ENCODE results near the gene TSC22D4. TPM values are rescaled to one million over a fixed set of nuclear protein-coding genes. Genes with fewer than 3 reads are reported as not detected.

The TSC22D4 gene
- total and polyA plus RNA-seq, 9 of the 15 experiments (the other 6 are each of a cell fraction or from before 2014, with no cell fraction given) = 0.37 to 107 (median 28.7) TPM

GRCh38 chr7:100429637-100430492 lies 49.1 kb downstream of the TSC22D4 start, which contains the start of gene MEPCE (continued):
- TF ChIP-seq, protein P1, sequence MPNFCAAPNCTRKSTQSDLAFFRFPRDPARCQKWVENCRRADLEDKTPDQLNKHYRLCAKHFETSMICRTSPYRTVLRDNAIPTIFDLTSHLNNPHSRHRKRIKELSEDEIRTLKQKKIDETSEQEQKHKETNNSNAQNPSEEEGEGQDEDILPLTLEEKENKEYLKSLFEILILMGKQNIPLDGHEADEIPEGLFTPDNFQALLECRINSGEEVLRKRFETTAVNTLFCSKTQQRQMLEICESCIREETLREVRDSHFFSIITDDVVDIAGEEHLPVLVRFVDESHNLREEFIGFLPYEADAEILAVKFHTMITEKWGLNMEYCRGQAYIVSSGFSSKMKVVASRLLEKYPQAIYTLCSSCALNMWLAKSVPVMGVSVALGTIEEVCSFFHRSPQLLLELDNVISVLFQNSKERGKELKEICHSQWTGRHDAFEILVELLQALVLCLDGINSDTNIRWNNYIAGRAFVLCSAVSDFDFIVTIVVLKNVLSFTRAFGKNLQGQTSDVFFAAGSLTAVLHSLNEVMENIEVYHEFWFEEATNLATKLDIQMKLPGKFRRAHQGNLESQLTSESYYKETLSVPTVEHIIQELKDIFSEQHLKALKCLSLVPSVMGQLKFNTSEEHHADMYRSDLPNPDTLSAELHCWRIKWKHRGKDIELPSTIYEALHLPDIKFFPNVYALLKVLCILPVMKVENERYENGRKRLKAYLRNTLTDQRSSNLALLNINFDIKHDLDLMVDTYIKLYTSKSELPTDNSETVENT (CRISPR knock-in tag; IDR thresholded peaks at IDR 0.05) = peak; percentile 30; the same call in 1 of the 2 replicates
- TF ChIP-seq RBFOX2 (IDR thresholded peaks at IDR 0.05; ENCODE audit: low read depth, low read length) = peak; percentile 95
- TF ChIP-seq, protein P2, sequence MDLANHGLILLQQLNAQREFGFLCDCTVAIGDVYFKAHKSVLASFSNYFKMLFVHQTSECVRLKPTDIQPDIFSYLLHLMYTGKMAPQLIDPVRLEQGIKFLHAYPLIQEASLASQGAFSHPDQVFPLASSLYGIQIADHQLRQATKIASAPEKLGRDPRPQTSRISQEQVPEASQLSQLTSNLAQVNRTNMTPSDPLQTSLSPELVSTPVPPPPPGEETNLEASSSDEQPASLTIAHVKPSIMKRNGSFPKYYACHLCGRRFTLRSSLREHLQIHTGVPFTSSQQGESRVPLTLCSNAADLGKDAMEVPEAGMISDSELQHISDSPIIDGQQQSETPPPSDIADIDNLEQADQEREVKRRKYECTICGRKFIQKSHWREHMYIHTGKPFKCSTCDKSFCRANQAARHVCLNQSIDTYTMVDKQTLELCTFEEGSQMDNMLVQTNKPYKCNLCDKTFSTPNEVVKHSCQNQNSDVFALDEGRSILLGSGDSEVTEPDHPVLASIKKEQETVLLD (IDR thresholded peaks at IDR 0.05) = peak; percentile 96
- TF ChIP-seq, protein P3, sequence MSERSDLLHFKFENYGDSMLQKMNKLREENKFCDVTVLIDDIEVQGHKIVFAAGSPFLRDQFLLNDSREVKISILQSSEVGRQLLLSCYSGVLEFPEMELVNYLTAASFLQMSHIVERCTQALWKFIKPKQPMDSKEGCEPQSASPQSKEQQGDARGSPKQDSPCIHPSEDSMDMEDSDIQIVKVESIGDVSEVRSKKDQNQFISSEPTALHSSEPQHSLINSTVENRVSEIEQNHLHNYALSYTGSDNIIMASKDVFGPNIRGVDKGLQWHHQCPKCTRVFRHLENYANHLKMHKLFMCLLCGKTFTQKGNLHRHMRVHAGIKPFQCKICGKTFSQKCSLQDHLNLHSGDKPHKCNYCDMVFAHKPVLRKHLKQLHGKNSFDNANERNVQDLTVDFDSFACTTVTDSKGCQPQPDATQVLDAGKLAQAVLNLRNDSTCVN (CRISPR knock-in tag; IDR thresholded peaks at IDR 0.05) = 0 out of 2 replicates have a peak, but pooled peaks have one; percentile 2
- TF ChIP-seq ZNF830 (CRISPR knock-in tag; IDR thresholded peaks at IDR 0.05) = peak; percentile 95
- 0 out of 2 replicates have a peak, but pooled peaks have one; percentile 6 for TF ChIP-seq CBFA2T2 (conservative IDR thresholded peaks at IDR 0.05)
- TF ChIP-seq MAZ (CRISPR knock-in tag; conservative IDR thresholded peaks at IDR 0.05 in 1 of 2, IDR thresholded peaks at IDR 0.05 in 1 of 2) = peak; percentile 76 to 88
- peak in 1 of 2 experiments; percentile 61; a peak in 1 of 4 replicates for TF ChIP-seq FOXA3 (CRISPR knock-in tag; conservative IDR thresholded peaks at IDR 0.05 in 1 of 2, IDR thresholded peaks at IDR 0.05 in 1 of 2)
- no peak for TF ChIP-seq RAD51 (IDR thresholded peaks at IDR 0.05; ENCODE audit: borderline replicate concordance, low read depth)
- TF ChIP-seq ETS2 (tag; IDR thresholded peaks at IDR 0.05; ENCODE audit: borderline replicate concordance, poor library complexity, severe bottlenecking) = peak; percentile 29
- peak; percentile 79 for TF ChIP-seq NFRKB (IDR thresholded peaks at IDR 0.05; ENCODE audit: low read depth)
- TF ChIP-seq, protein P4, sequence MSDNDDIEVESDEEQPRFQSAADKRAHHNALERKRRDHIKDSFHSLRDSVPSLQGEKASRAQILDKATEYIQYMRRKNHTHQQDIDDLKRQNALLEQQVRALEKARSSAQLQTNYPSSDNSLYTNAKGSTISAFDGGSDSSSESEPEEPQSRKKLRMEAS (CRISPR knock-in tag; IDR thresholded peaks at IDR 0.05) = peak; percentile 40; the same call in 1 of the 2 replicates
- no peak for TF ChIP-seq ZNF134 (CRISPR knock-in tag; conservative IDR thresholded peaks at IDR 0.05)
- TF ChIP-seq HNRNPH1 (optimal IDR thresholded peaks at IDR 0.05; ENCODE audit: low read depth, low read length) = peak; percentile 16
- TF ChIP-seq SIN3A (IDR thresholded peaks at IDR 0.05; ENCODE audit: borderline replicate concordance in 2 of 2, control insufficient read depth in 1 of 2, low read depth in 2 of 2, low read length in 2 of 2) = peak; percentile 53 to 71; a peak in 2 of 4 replicates
- no peak for TF ChIP-seq PBX2 (CRISPR knock-in tag; IDR thresholded peaks at IDR 0.05; ENCODE audit: low read depth)
- no peak for TF ChIP-seq PBX2 (tag; conservative IDR thresholded peaks at IDR 0.05; ENCODE audit: low read depth)
- peak; percentile 24; the same call in 1 of the 2 replicates for TF ChIP-seq ZBTB17 (CRISPR knock-in tag; IDR thresholded peaks at IDR 0.05)

Measured in K562 (cell line).